RWPE1 (cell line): ENCODE results near the gene EPB42.
"Not testable (repeated sequence)": the region's sequence is repeated elsewhere in the genome, so short reads cannot be mapped to it uniquely, and the experiment has no call there.

ENCODE experiments used
- CTCF ChIA-PET: fragments of 350-600 bp; sonication (Branson Sonifier 250); formaldehyde crosslinking; extraction: SDS; loops from one replicate; lab custom pipeline; 2021; lab: Yijun Ruan, JAX
- POLR2A ChIA-PET: fragments of 400-600 bp; formaldehyde crosslinking; extraction: SDS; loops from one replicate; lab custom pipeline; 2020; ENCODE audit warnings: antibody characterized with exemption; ENCODE audit not compliant: low non-redundant PET; lab: Yijun Ruan, JAX
- DNase-seq: peaks from one replicate; pipeline ENCODE4 v3.0.0; 2012; ENCODE audit warnings: low spot score
- H3K27ac ChIP-seq: fragments of 450-650 bp; 2 replicates; pipeline ENCODE4 v1.5.1; 2017
- TF ChIP-seq, protein P1 (sequence below): fragments of 450-650 bp; conservative IDR thresholded peaks from 2 replicates; pipeline ENCODE4 v1.5.1; 2017; ENCODE audit warnings: low read depth, mild to moderate bottlenecking

EPB42 gene

DNA sequence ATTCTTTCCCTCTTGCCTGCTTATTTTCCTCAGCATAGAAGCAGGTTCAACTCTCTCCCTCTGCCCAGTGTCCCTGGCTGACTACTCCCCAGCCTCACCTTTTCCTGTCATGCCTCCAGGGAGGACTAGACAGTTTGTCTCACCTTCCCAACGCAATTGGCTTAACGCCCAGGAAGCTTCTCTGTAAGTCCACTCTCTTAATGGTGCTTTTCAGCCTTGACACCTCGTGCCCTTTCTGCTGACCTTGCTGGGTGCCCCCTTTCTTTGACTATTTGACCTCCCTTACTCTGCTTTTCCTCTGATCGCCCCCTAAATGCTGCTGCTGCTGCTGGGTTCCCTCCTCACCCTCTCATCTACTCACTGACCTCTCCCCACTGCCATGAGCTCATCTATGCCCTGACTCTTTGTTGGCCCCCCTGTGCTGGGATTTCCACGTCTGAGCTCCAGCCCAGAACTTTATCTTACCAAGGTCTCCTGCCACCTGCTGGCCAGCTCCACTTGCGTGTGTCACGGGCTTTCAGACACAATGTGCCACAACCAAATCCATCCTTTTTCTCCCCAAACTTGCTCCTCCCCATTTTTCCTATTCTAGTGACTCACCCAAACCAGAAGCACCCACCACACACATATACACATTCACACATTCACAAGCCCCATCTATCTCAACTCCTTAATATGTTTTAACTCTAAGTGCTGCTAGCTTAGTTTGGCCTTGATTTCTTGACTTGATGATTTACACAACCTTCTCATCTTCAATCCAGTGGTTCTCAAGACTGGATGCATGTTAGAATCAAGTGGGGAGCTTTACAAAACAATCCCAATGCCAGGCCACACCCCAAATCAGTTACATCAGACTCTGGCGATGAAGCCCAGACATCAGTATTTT lies 16.6 kb downstream of the EPB42 start:
- TF ChIP-seq, protein P1, sequence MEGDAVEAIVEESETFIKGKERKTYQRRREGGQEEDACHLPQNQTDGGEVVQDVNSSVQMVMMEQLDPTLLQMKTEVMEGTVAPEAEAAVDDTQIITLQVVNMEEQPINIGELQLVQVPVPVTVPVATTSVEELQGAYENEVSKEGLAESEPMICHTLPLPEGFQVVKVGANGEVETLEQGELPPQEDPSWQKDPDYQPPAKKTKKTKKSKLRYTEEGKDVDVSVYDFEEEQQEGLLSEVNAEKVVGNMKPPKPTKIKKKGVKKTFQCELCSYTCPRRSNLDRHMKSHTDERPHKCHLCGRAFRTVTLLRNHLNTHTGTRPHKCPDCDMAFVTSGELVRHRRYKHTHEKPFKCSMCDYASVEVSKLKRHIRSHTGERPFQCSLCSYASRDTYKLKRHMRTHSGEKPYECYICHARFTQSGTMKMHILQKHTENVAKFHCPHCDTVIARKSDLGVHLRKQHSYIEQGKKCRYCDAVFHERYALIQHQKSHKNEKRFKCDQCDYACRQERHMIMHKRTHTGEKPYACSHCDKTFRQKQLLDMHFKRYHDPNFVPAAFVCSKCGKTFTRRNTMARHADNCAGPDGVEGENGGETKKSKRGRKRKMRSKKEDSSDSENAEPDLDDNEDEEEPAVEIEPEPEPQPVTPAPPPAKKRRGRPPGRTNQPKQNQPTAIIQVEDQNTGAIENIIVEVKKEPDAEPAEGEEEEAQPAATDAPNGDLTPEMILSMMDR: peak; percentile 61
- DNase-seq: peak; percentile 46
- ChIA-PET POLR2A (no interaction called here), CTCF (interaction anchor here (0.5 to 1.5 kb wide), 10 partner anchors 9 to 500 kb away, joined by 3 to 7 read pairs (median 3); partner anchors contain the start of gene CCNDBP1)
- H3K27ac ChIP-seq: no peak overlapping the region

DNA sequence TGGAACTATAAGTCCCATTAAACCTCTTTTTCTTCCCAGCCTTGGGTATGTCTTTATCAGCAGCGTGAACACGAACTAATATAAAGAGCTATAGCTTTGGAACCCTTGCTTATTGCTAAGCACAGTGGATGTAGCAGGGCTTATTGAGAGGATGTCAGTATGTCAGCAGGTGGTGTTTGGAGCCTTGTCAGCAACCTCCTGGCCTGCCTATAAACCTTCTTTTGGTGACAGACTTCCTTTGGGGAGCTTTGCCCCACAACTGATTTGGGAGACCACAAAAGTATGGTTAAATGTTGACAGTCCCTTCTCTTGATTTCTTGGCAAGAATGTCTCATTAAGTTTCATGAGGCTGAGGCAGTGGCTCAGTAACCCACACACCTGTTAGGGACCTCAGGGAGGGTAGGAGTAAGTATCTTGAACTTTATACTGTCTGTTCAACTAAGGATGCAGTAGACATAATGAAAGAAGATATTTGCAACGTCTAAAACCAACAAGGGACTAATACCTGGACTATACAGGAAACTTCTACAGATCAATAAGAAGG lies 20.8 kb downstream of the EPB42 start:
- TF ChIP-seq, protein P1: no peak
- POLR2A ChIA-PET: no interaction called here
- DNase-seq: no peak
- H3K27ac ChIP-seq: no peak overlapping the region
- CTCF ChIA-PET: interaction anchor here (0.7 to 0.8 kb wide), 2 partner anchors 26 to 204 kb away, joined by 3 to 5 read pairs; no protein-coding TSS in a partner anchor

DNA sequence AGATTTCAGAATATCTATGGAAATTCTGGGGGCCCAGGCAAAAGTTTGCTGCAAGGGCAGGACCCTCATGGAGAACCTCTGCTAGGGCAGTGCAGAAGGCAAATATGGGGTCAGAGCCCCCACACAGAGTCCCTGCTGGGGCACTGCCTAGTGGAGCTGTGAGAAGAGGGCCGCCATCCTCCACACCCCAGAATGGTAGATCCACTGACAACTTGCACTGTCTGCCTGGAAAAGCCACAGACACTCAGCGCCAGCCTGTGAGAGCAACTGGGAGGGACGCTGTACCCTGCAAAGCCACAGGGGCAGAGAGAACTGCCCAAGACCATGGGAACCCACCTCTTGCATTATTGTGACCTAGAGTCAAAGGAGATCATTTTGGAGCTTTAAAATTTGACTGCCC lies 21.8 kb downstream of the EPB42 start:
- TF ChIP-seq, protein P1: no peak
- H3K27ac ChIP-seq: no peak overlapping the region
- ChIA-PET POLR2A (no interaction called here), CTCF (no interaction called here)
- DNase-seq: no peak

DNA sequence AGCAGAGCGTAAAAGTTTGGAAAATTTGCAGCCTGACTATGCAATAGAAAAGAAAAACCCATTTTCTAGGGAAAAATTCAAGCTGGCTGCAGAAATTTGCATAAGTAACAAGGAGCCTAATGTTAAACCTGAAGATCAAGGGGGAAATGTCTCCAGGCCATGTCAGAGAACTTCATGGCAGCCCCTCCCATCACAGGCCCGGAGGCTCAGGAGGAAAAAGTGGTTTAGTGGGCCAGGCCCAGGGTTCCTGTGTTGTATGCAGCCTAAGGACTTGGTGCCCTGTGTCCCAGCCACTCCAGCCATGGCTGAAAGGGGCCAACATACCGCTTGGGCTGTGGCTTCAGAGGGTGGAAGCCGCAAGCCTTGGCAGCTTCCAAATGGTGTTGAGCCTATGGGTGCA lies 22.3 kb downstream of the EPB42 start:
- CTCF ChIA-PET, DNase-seq, H3K27ac ChIP-seq, POLR2A ChIA-PET: not testable (repeated sequence)

DNA sequence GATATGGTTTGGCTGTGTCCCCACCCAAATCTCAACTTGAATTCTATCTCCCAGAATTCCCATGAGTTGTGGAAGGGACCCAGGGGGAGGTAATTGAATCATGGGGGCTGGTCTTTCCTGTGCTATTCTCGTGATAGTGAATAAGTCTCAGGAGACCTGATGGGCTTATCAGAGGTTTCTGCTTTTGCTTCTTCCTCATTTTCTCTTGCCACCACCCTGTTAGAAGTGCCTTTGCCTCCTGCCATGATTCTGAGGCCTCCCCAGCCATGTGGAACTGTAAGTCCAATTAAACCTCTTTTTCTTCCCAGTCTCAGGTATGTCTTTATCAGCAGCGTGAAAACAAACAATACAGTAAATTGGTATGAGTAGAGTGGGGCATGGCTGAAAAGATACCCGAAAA lies 23.0 kb downstream of the EPB42 start:
- H3K27ac ChIP-seq, POLR2A ChIA-PET, CTCF ChIA-PET, DNase-seq: not testable (repeated sequence)

DNA sequence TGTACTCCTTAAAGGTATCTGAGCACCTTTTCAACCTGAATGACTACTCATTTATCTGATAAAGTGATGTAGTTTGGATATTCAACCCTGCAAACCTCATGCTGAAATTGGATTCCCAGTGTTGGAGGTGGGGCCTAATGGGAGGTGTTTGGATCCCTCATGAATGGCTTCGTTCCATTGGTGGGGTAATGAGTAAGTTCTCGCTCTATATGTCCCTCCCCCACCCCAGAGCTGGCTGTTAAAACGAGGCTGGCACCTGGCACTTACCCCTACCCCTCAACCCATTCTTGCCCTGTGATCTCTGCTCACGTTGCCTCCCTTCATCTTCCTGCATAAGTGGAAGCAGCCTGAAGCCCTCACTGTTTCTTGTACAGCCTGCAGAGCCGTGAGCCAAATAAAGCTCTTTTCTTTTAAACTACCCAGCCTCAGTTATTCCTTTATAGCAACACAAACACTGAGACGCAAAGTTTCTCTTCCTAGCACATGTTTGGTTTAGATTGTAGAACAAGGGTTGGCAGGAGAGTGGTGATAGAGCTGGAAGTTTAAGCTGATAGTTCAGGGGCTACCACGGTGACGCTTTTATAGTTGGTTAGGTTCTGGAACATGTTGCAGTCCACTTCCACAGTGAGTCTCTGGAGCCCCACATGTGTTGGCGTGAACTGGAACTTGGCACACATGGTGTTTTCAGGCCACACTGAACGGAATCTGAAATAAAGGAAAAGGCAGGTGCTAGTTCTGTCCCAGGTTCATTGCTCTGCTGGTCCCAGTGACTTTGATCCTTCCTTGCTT lies 23.9 kb downstream of the EPB42 start:
- ChIA-PET CTCF (interaction anchor here (0.6 to 1.1 kb wide), 2 partner anchors 8 to 89 kb away, joined by 3 to 4 read pairs; no protein-coding TSS in a partner anchor), POLR2A (no interaction called here)
- no peak overlapping the region for H3K27ac ChIP-seq
- DNase-seq: no peak
- TF ChIP-seq, protein P1: no peak

DNA sequence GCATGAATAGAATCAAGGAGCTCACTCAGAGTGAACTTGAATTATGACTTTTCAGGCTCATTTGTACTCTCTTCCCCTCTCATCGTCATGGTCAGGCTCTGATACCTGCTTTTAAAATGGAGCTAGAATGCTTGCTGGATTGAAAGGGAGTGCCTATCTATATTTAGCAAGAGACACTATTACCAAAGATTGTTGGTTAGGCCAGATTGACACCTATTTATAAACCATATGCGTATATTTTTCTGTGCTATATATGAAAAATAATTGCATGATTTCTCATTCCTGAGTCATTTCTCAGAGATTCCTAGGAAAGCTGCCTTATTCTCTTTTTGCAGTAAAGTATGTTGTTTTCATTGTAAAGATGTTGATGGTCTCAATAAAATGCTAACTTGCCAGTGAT lies 26.0 kb downstream of the EPB42 start:
- DNase-seq: no peak
- CTCF ChIA-PET: interaction anchor here (0.6 to 2.2 kb wide), 4 partner anchors 9 to 108 kb away, joined by 3 to 9 read pairs (median 5); no protein-coding TSS in a partner anchor
- no peak overlapping the region for H3K27ac ChIP-seq
- POLR2A ChIA-PET: no interaction called here
- TF ChIP-seq, protein P1: no peak
